IMR-90 (cell line): ENCODE results near the gene L1TD1. TPM values are rescaled to one million over a fixed set of nuclear protein-coding genes. Genes with fewer than 3 reads are reported as not detected.

ENCODE experiments used
- ATAC-seq: fragments of 200-7000 bp; cut with Tn5 transposase; 2 replicates; pipeline ENCODE4 v1.9.1; 2020; ENCODE audit warnings: low read depth, mild to moderate bottlenecking, moderate library complexity
- BruUV-seq: library from RNA; stranded (reverse); fragments of 400-500 nt; replicated peaks from 2 replicates; lab custom pipeline; 2021; lab: Mats Ljungman, UMichigan
- CTCF ChIA-PET: fragments of 300-600 bp; formaldehyde crosslinking; extraction: SDS; loops from one replicate; lab custom pipeline; 2021; ENCODE audit warnings: antibody characterized with exemption; lab: Yijun Ruan, JAX
- POLR2A ChIA-PET: fragments of 300-600 bp; sonication (Branson Sonifier 250); formaldehyde crosslinking; loops from one replicate; lab custom pipeline; 2022; ENCODE audit warnings: antibody characterized with exemption; ENCODE audit not compliant: unreplicated experiment; lab: Charles Lee
- DNase-seq: peaks from one replicate; pipeline ENCODE4 v3.0.0; 2013
- H2AFZ ChIP-seq: replicated peaks from 2 replicates; pipeline ENCODE3; 2013; ENCODE audit warnings: low read length, mild to moderate bottlenecking; ENCODE audit not compliant: poor library complexity
- H2AK5ac ChIP-seq: 2 replicates; pipeline ENCODE4 v1.6.1; 2013; ENCODE audit warnings: low read depth, low read length, inconsistent platforms
- H2AK9ac ChIP-seq: replicated peaks from 2 replicates; pipeline ENCODE3; 2013; ENCODE audit warnings: mild to moderate bottlenecking, low read depth, low read length, moderate library complexity; ENCODE audit not compliant: poor library complexity
- H2BK120ac ChIP-seq: 2 replicates; pipeline ENCODE4 v1.6.1; 2013; ENCODE audit warnings: low read depth, low read length, inconsistent platforms
- H2BK15ac ChIP-seq: 3 replicates; pipeline ENCODE4 v1.6.1; 2013; ENCODE audit warnings: low read depth, low read length, inconsistent platforms
- H2BK20ac ChIP-seq: 2 replicates; pipeline ENCODE4 v1.6.1; 2013; ENCODE audit warnings: low read depth, mild to moderate bottlenecking, inconsistent platforms, low read length, moderate library complexity
- H2BK5ac ChIP-seq: 2 replicates; pipeline ENCODE4 v1.6.1; 2013; ENCODE audit warnings: mild to moderate bottlenecking, low read depth, low read length, inconsistent platforms; ENCODE audit not compliant: poor library complexity, severe bottlenecking
- H3K14ac ChIP-seq: replicated peaks from 2 replicates; pipeline ENCODE4 v1.6.1; 2013; ENCODE audit warnings: low read depth, low read length, inconsistent platforms
- H3K18ac ChIP-seq: 2 replicates; pipeline ENCODE4 v1.6.1; 2013; ENCODE audit warnings: low read depth, low read length, control low read depth
- H3K23ac ChIP-seq: 2 replicates; pipeline ENCODE4 v1.6.1; 2013; ENCODE audit warnings: low read depth, low read length, inconsistent platforms
- H3K27ac ChIP-seq: 2 replicates; pipeline ENCODE4 v1.5.1; 2013; ENCODE audit warnings: mild to moderate bottlenecking, control low read depth, low read length; ENCODE audit not compliant: insufficient read depth
- H3K27me3 ChIP-seq: 2 replicates; pipeline ENCODE4 v1.6.1; 2013; ENCODE audit warnings: low read length; ENCODE audit not compliant: control insufficient read depth, insufficient read depth
- H3K36me3 ChIP-seq: 2 replicates; pipeline ENCODE4 v1.6.1; 2013; ENCODE audit warnings: low read length, mixed read lengths; ENCODE audit not compliant: control insufficient read depth, insufficient read depth
- H3K4ac ChIP-seq: 2 replicates; pipeline ENCODE4 v1.6.1; 2013; ENCODE audit warnings: low read depth, low read length, inconsistent platforms
- H3K4me1 ChIP-seq: 2 replicates; pipeline ENCODE4 v1.6.1; 2013; ENCODE audit warnings: low read length, mixed read lengths; ENCODE audit not compliant: control insufficient read depth, insufficient read depth
- H3K4me2 ChIP-seq: 2 replicates; pipeline ENCODE4 v1.6.1; 2013; ENCODE audit warnings: low read depth, mild to moderate bottlenecking, control low read depth, low read length, moderate library complexity
- H3K4me3 ChIP-seq: 2 replicates; pipeline ENCODE4 v1.5.1; 2013; ENCODE audit warnings: low read depth, mild to moderate bottlenecking, control low read depth, low read length, moderate library complexity; ENCODE audit not compliant: insufficient read depth
- H3K56ac ChIP-seq: 2 replicates; pipeline ENCODE4 v1.6.1; 2013; ENCODE audit warnings: low read length, inconsistent platforms; ENCODE audit not compliant: insufficient read depth; ENCODE audit errors: extremely low read depth
- H3K79me1 ChIP-seq, 2 experiments: 2 replicates each; pipeline ENCODE4 v1.6.1; 2013; ENCODE audit warnings: low read length in 2 of 2, inconsistent platforms in 1 of 2, low read depth in 1 of 2
- H3K9ac ChIP-seq: 2 replicates; pipeline ENCODE4 v1.6.1; 2013; ENCODE audit warnings: low read depth, low read length, control low read depth
- H3K9me1 ChIP-seq: 2 replicates; pipeline ENCODE4 v1.6.1; 2013; ENCODE audit warnings: low read length, inconsistent platforms; ENCODE audit not compliant: insufficient read depth
- H3K9me3 ChIP-seq: 2 replicates; pipeline ENCODE4 v1.6.1; 2013; ENCODE audit warnings: low read length; ENCODE audit not compliant: control insufficient read depth, insufficient read depth
- H4K20me1 ChIP-seq: 2 replicates; pipeline ENCODE4 v1.6.1; 2013; ENCODE audit warnings: low read length, inconsistent platforms; ENCODE audit not compliant: insufficient read depth
- H4K5ac ChIP-seq: 2 replicates; pipeline ENCODE4 v1.6.1; 2013; ENCODE audit warnings: mild to moderate bottlenecking, low read depth, low read length, control low read depth
- H4K8ac ChIP-seq, 2 experiments: 2 replicates each; pipeline ENCODE4 v1.6.1; 2013; ENCODE audit warnings: low read depth in 2 of 2, low read length in 2 of 2, control low read depth in 1 of 2, inconsistent platforms in 1 of 2
- H4K91ac ChIP-seq: 2 replicates; pipeline ENCODE4 v1.6.1; 2013; ENCODE audit warnings: low read depth, low read length, inconsistent platforms; ENCODE audit not compliant: insufficient read depth
- BHLHE40 ChIP-seq: fragments of 150-350 bp; IDR thresholded peaks from 2 replicates; pipeline ENCODE4 v1.6.1; 2016; ENCODE audit warnings: mild to moderate bottlenecking, low read depth, low read length
- CHD1 ChIP-seq: IDR thresholded peaks from 2 replicates; pipeline ENCODE4 v1.6.1; 2012; ENCODE audit warnings: low read depth, low read length, improper control_type of control experiment
- ELK1 ChIP-seq: fragments of 150-350 bp; IDR thresholded peaks from 2 replicates; pipeline ENCODE4 v1.6.1; 2016; ENCODE audit warnings: low read depth, mild to moderate bottlenecking, low read length, moderate library complexity, borderline replicate concordance
- FOS ChIP-seq: fragments of 150-350 bp; IDR thresholded peaks from 2 replicates; pipeline ENCODE4 v1.6.1; 2016; ENCODE audit warnings: low read depth, low read length
- MAFK ChIP-seq: IDR thresholded peaks from 2 replicates; pipeline ENCODE4 v1.6.1; 2012; ENCODE audit warnings: low read depth, low read length, improper control_type of control experiment
- MXI1 ChIP-seq: IDR thresholded peaks from 2 replicates; pipeline ENCODE4 v1.6.1; 2012; ENCODE audit warnings: low read depth, mild to moderate bottlenecking, low read length, moderate library complexity, borderline replicate concordance
- POLR2A ChIP-seq: IDR thresholded peaks from 2 replicates; pipeline ENCODE4 v1.6.1; 2012; ENCODE audit warnings: mild to moderate bottlenecking, low read depth, low read length
- RAD21 ChIP-seq: IDR thresholded peaks from 2 replicates; pipeline ENCODE4 v1.6.1; 2012; ENCODE audit warnings: low read length, improper control_type of control experiment
- RFX5 ChIP-seq: IDR thresholded peaks from 2 replicates; pipeline ENCODE4 v1.8.0; 2012; ENCODE audit warnings: low read depth, mild to moderate bottlenecking, low read length, moderate library complexity
- SMC3 ChIP-seq: fragments of 150-350 bp; IDR thresholded peaks from 2 replicates; pipeline ENCODE4 v1.6.1; 2016; ENCODE audit warnings: low read depth, mild to moderate bottlenecking, antibody characterized with exemption, low read length, moderate library complexity
- USF2 ChIP-seq: fragments of 150-350 bp; IDR thresholded peaks from 2 replicates; pipeline ENCODE4 v1.6.1; 2017; ENCODE audit warnings: mild to moderate bottlenecking, antibody characterized with exemption, low read length, low read depth
- WGBS, 2 experiments: methylation state at CpG; one replicate each; pipeline versions ENCODE4 v1.1.5 to v1.1.7; 2013; ENCODE audit warnings: missing lambda C conversion rate in 2 of 2; ENCODE audit not compliant: insufficient read length in 1 of 2; ENCODE audit errors: extremely low coverage in 2 of 2; 5-methylcytosine and 5-hydroxymethylcytosine counted together
- dilution Hi-C: fragments of 300-500 bp; cut with HindIII; formaldehyde crosslinking; loops from one replicate; pipeline ENCODE4 v1.14.3; 2018; ENCODE audit warnings: low sequenced_read_pairs; ENCODE audit not compliant: unreplicated experiment
- in situ Hi-C: fragments of 300-500 bp; cut with MboI; formaldehyde crosslinking; loops from 3 replicates; pipeline ENCODE4 v1.14.3; 2019; ENCODE audit warnings: low sequenced_read_pairs, inconsistent platforms, mixed read lengths
- intact Hi-C: fragments of 100-400 bp; cut with micrococcal nuclease; formaldehyde crosslinking; loops from 2 replicates; pipeline ENCODE4 v1.10.0; 2022
- polyA plus RNA-seq, 3 experiments: library from polyadenylated mRNA; depleted of rRNA; stranded (reverse); fragments of >200 nt; gene quantifications; 2 replicates each; pipeline ENCODE4 v1.2.3, GENCODE V29; 2012; ENCODE audit warnings: low replicate concordance in 1 of 3
- total RNA-seq: library from RNA; depleted of rRNA; stranded (reverse); fragments of >200 nt; gene quantifications from 2 replicates; pipeline ENCODE4 v1.2.3, GENCODE V29; 2012

Gene L1TD1
- total and polyA plus RNA-seq, 2 of the 4 experiments (the other 2 are of a cell fraction), result not detected

GRCh38 chr1:62184336-62184735 is 10.3 kb upstream of the L1TD1 start:
- H4K20me1 ChIP-seq, result no peaks in the 10 kb centered on the region
- no peak overlapping the region for H4K8ac ChIP-seq
- POLR2A ChIA-PET, result no interaction called here
- no peak overlapping the region for H2AFZ ChIP-seq
- H2BK15ac ChIP-seq, result no peak overlapping the region
- no peak overlapping the region for H2BK20ac ChIP-seq
- no peak overlapping the region for H3K4ac ChIP-seq
- no peaks in the 10 kb centered on the region for H3K36me3 ChIP-seq
- no peak overlapping the region for H3K56ac ChIP-seq
- H3K9me1 ChIP-seq, result no peaks in the 10 kb centered on the region
- CTCF ChIA-PET, result interaction anchor here (0.9 to 1.1 kb wide), 2 partner anchors 9 to 15 kb away, joined by 3 to 6 read pairs; no protein-coding TSS in a partner anchor
- no peak for TF ChIP-seq SMC3
- no peak for TF ChIP-seq POLR2A
- no peak for TF ChIP-seq BHLHE40
- TF ChIP-seq RAD21, result no peak
- TF ChIP-seq MAFK, result no peak
- no peak for TF ChIP-seq ELK1
- TF ChIP-seq RFX5, result no peak
- TF ChIP-seq MXI1, result no peak
- no peak for TF ChIP-seq USF2
- TF ChIP-seq CHD1, result no peak
- TF ChIP-seq FOS, result no peak
- no peak overlapping the region for H3K23ac ChIP-seq
- no peaks in the 10 kb centered on the region; the same call in 1 of the 2 replicates for H3K27me3 ChIP-seq
- no peaks in the 10 kb centered on the region for H3K9me3 ChIP-seq
- WGBS, 2 experiments, result no CpG with 5 or more reads among the region's 7 CpGs
- no peaks in the 10 kb centered on the region for H3K79me1 ChIP-seq
- H3K4me1 ChIP-seq, result no peaks in the 10 kb centered on the region
- H4K5ac ChIP-seq, result no peak overlapping the region
- DNase-seq, result no peak
- dilution Hi-C loops (no loop called here), in situ Hi-C loops (loop anchor here (25.0 kb wide), 1 partner anchor 553 kb away; no protein-coding TSS in a partner anchor), intact Hi-C loops (no loop called here)
- no peak overlapping the region for H2AK9ac ChIP-seq
- no peak overlapping the region for H3K4me3 ChIP-seq
- no peak overlapping the region for H3K18ac ChIP-seq
- no peak overlapping the region for H2BK120ac ChIP-seq
- no TSS peak for BruUV-seq
- no peak overlapping the region for H3K14ac ChIP-seq
- ATAC-seq, result no peak
- H2AK5ac ChIP-seq, result no peak overlapping the region
- no peak overlapping the region for H3K9ac ChIP-seq
- no peak overlapping the region for H3K4me2 ChIP-seq
- no peak overlapping the region for H2BK5ac ChIP-seq
- H3K27ac ChIP-seq, result no peak overlapping the region
- no peak overlapping the region for H4K91ac ChIP-seq
